Measurements from ENCODE around the gene RP2.

DNA sequence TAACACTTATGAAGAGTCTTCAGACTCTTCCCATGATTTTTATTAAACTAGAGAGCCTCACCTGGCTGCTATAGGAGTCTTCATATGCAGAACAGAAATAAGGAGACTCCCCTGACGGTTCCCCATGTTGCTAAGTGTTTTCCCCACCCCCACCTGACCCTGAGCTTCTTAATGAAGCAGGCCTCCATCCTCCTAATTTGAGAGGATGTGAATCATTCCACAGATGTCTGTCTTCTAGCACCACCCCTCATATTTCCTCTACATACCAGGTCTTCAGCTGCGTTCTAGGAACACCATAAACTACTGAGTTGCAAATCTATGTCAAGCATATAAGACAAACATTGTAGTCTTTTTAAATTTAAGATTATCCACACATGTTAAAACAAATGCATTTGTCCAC, 36.9 kb downstream of the RP2 start:
- TF ChIP-seq, protein P1, sequence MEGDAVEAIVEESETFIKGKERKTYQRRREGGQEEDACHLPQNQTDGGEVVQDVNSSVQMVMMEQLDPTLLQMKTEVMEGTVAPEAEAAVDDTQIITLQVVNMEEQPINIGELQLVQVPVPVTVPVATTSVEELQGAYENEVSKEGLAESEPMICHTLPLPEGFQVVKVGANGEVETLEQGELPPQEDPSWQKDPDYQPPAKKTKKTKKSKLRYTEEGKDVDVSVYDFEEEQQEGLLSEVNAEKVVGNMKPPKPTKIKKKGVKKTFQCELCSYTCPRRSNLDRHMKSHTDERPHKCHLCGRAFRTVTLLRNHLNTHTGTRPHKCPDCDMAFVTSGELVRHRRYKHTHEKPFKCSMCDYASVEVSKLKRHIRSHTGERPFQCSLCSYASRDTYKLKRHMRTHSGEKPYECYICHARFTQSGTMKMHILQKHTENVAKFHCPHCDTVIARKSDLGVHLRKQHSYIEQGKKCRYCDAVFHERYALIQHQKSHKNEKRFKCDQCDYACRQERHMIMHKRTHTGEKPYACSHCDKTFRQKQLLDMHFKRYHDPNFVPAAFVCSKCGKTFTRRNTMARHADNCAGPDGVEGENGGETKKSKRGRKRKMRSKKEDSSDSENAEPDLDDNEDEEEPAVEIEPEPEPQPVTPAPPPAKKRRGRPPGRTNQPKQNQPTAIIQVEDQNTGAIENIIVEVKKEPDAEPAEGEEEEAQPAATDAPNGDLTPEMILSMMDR (conservative IDR thresholded peaks at IDR 0.05 in 1 of 2, IDR thresholded peaks at IDR 0.05 in 1 of 2; ENCODE audit: low read depth in 1 of 2, low read length in 2 of 2): no peak
- no peak for TF ChIP-seq EZH2 (IDR thresholded peaks at IDR 0.05; ENCODE audit: low read length, missing control alignments)
